GM12873 (cell line): ENCODE measurements around the gene AMOTL2.

ENCODE experiments used
- CTCF ChIP-seq: IDR thresholded peaks from 2 replicates; pipeline ENCODE4 v1.5.1; 2012; ENCODE audit warnings: low read depth, mild to moderate bottlenecking, moderate library complexity, low read length, control low read depth; ENCODE audit not compliant: insufficient read depth; ENCODE audit errors: missing control alignments

AMOTL2 gene

GRCh38 chr3:134388788-134389485, 14.7 kb upstream of the AMOTL2 start:
- TF ChIP-seq CTCF = no peak

- no peak for TF ChIP-seq CTCF
These were observed 14.0 kb upstream of the AMOTL2 start for GRCh38 chr3:134388292-134388691.

- no peak for TF ChIP-seq CTCF
These were observed 13.0 kb upstream of the AMOTL2 start for GRCh38 chr3:134387293-134387692.

GRCh38 chr3:134384963-134385362, 10.7 kb upstream of the AMOTL2 start:
- TF ChIP-seq CTCF = no peak

- no peak for TF ChIP-seq CTCF
These were observed 7.7 kb upstream of the AMOTL2 start for GRCh38 chr3:134381831-134382442.

- no peak for TF ChIP-seq CTCF
These were observed 6.8 kb upstream of the AMOTL2 start for GRCh38 chr3:134381076-134381475.

GRCh38 chr3:134380249-134380648, 6.0 kb upstream of the AMOTL2 start:
- no peak for TF ChIP-seq CTCF
